DMS 273 (cell line): ENCODE results near the gene ABHD6.
A peak's percentile ranks its signal among the peaks of the same experiment; 100 is the strongest.
"Not testable (repeated sequence)": the region's sequence is repeated elsewhere in the genome, so short reads cannot be mapped to it uniquely, and the experiment has no call there.

Source experiments
- DNase-seq: peaks from one replicate; lab custom pipeline; 2025; ENCODE audit not compliant: unreplicated experiment; lab: John Stamatoyannopoulos, UW

Gene ABHD6

DNA sequence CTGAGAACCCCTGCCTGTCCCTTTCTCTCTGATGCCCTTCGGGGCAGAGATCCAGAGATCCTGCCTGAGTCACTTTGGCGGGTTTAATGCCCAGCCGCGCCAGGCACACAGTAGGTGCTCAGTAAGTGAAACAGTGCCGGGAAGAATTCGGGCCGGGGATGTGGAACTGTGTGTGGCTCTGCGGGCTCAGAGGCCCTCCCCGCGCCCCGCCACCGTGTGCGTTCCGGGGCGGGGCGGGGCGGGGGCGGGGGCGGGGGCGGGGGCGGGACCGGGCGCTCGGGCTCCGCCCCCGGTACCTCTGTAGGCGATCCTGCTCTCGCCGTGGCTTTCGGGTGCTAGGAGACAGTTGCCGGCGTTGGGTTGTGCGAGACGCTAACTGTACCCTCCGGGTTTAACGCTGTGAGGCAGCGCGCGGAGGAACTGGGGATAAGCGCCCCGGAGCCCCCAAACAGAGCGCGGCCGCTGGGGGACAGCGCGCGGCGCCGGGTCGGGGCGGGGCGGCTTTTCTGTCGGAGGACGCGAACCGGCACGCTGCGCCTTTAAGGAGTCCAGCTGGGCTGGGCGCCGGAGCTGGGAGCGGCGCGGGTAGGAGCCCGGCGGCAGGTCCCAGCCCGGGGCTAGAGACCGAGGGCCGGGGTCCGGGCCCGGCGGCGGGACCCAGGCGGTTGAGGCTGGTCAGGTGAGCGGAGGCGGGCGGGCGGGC, at the start of gene ABHD6:
Gene ABHD6, plus strand, starts transcription at position 555 of the 703 bp plus-strand sequence. CDS start 18,795 bp downstream, outside the sequence.
- peak; percentile 87 for DNase-seq

- DNase-seq, result no peak
These were observed 49.4 kb upstream of the ABHD6 start for GRCh38 chr3:58188173-58188564.

- DNase-seq, result no peak
These were observed 48.6 kb upstream of the ABHD6 start for GRCh38 chr3:58188921-58189451.

DNA sequence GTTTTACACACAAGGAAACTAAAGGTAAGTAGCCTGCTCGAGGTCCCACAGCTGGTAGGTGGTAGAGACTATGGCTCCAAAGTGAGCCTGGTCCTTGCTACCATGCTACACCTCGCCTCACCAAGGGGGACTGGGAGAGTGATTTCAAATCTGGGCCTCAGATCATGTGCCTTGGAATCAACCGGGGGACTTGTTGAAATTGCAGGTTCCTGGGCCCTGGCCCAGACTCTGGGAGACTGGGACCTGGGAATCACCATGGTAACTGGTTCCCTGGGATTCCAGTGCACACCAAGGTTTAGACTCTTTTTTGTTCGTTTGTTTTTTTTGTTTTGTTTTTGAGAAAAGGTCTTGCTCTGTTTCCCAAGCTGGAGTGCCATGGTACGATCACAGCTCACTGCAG, 47.9 kb upstream of the ABHD6 start:
- no peak for DNase-seq

DNA sequence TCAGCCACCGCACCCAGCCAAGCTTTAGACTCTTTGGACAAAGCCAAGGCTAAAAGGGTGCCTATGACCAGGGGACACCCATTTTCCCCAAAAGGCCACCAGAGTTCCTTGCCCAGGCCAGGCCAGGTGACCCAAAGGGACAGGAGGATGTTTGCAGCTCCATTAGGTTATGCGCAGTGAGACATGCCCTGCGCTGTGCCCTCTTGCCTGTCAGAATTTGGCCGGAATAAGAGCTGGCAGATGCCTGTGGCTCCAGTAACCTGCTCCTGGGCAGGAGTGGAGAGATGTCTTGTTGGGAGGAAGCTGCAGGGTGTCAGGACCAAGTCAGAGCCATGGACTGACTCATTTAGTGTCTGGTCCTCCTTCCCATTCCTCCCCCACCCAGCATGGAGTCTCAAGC, 47.3 kb upstream of the ABHD6 start:
- no peak for DNase-seq

GRCh38 chr3:58190882-58191281, 46.7 kb upstream of the ABHD6 start:
- DNase-seq, result no peak

- DNase-seq, result no peak
These were observed 46.1 kb upstream of the ABHD6 start for GRCh38 chr3:58191361-58191991.

- no peak for DNase-seq
These were observed 45.5 kb upstream of the ABHD6 start for GRCh38 chr3:58192069-58192468.

DNA sequence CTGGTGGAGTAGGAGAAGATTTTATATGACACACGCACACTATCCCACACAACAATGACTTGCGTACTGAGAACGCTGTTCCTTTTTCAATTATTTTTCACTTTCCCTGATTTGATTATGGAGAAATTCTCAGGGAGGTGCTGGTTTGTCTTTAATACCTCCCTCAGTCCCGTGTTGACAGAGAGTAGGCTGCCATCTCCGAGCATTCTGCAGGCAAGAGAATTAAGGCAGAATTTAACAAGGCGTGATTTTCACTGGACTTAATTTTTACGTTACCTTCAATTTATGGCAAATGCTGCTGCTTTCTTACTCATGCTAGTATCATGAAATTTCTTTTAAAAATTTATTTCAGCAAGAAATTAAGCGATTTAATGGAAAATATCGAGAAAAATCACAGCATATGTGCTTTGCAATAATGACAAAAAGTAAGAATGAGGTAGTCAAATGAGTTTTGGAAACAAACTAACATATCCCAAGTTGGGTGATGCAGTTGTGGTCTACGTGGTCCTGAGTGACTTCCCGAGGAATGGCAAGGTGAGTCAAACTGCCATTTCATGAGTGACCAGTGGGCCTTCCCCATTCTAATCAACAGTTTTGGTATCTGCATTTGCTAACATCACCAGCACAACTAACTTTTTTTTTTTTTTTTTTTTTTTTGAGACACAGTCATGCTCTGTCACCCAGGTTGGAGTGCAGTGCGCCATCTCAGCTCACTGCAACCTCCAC, 43.7 kb upstream of the ABHD6 start:
- DNase-seq, result no peak

GRCh38 chr3:58197588-58197987, 40.0 kb upstream of the ABHD6 start:
- no peak for DNase-seq

DNA sequence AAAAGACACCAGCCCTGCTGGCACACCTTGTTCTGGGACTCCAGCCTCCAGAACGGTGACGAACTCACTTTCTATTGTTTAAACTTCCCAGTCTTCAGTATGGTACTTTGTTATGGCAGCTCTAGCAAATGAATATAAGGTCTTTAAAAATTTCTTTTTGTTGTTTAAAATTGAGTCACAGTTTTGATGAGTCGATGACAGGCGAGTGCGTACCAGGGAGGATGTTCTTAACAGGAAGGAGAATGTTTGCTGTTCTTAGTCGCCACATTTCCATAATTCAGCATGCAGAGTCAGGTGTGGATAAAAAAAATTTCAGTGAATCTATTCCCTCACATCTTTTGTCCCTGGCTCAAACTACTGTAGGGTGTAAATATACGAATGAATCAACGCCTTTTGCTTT, 39.2 kb upstream of the ABHD6 start:
- no peak for DNase-seq

GRCh38 chr3:58198804-58199203, 38.8 kb upstream of the ABHD6 start:
- no peak for DNase-seq

DNA sequence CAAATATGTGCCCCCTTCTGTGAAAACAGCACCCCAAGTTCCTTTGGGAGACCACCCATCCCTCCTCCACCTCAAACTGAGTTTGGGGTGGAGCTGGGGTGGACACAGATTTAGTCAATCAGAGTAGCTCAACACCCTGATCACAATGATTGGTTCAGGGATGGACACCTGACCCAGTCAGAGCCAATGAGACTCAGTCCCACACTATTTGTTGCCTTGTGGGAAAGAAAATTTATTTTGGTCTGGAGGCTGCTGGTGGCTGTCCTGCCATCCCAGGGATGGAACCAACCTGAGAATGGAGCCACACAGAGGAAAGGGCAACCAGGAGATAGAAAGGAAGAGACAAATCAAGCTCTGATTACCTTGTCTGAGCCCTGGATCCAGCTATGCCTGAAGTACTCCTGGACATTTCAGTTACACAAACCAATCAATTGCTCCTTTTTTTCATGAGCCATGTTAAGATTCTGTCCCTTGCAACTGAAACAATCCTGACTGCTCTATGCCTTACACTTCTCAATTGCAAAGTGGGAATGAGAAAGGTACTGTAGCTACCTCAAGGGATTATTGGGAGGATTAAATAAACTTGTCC, 37.4 kb upstream of the ABHD6 start:
- DNase-seq, result no peak

- no peak for DNase-seq
These were observed 36.7 kb upstream of the ABHD6 start for GRCh38 chr3:58200846-58201355.

- not testable (repeated sequence) for DNase-seq
These were observed 36.1 kb upstream of the ABHD6 start for GRCh38 chr3:58201451-58201850.

GRCh38 chr3:58202917-58203360, 34.7 kb upstream of the ABHD6 start:
- peak; percentile 77 for DNase-seq

DNA sequence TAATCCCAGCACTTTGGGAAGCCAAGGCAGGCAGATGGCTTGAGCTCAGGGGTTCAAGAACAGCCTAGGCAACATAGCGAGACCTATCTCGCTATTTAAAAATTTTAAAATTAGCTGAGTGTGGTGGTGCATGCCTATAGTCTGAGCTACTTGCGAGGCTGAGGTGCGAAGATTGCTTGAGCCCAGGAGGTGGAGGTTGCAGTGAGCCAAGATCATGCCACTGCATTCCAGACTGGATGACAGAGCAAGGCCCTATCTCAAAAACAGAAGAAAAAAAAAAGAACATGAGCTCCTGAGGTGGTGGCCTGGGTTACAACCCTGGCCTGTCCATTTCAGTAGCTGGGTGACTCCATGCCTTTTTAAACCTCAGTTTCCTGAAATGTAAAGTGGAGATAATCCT, 34.1 kb upstream of the ABHD6 start:
- DNase-seq, result no peak

GRCh38 chr3:58204720-58205119, 32.9 kb upstream of the ABHD6 start:
- DNase-seq, result no peak

DNA sequence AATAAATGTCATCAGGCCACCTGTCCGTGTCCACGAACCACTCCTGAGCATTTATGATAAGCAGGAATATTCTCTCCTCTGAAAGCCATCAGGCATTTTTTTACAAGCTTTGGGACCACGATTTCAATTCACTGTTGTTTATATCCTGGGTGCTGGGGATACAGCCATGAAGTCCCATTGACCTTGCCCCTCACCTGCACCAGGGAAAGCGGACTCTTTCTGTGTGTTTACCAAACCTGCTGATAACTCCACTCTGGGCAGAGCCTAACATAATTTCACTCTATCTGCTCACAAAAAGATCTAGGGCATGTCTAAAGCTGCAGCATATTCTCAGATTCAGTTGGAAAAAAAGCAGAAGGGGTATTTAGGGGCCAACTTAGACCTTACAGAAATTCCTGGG, 31.6 kb upstream of the ABHD6 start:
- DNase-seq, result no peak

DNA sequence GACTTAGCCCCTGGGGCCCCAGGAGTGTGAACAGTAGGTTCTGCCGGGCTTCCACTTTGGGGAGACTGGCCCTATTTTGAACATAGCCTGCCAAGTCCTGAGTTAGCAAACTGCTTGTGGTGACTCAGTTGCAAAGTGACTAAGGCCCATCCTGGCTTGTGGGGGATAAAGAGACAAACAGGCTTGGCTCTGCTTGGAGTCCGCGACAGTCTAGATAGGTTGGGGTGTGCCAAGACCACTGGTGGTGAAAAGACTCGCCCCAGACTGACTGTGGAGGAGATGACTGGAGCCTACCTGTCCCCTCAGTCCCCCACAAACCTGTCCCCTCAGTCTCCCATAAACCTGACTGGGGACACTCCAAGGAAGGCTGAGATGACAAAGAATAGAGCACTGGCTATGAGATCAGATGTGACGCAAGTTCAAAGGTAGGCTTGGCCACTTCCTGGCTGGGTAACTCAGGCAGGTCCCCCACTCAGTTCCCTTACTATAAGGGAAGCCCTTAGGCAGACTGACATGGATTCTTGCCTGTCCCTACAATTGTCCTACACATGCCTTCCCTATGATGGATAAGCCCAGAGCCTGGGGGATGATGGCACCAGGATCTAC, 31.1 kb upstream of the ABHD6 start:
- no peak for DNase-seq

GRCh38 chr3:58207954-58208353, 29.6 kb upstream of the ABHD6 start:
- no peak for DNase-seq
